NCI-H2107 (cell line): ENCODE measurements around the gene ATP9A.
A peak's percentile ranks its signal among the peaks of the same experiment; 100 is the strongest.
"Not testable (repeated sequence)": the region's sequence is repeated elsewhere in the genome, so short reads cannot be mapped to it uniquely, and the experiment has no call there.

ENCODE experiments used
- DNase-seq: peaks from one replicate; lab custom pipeline; 2025; lab: John Stamatoyannopoulos, UW

The ATP9A gene

GRCh38 chr20:51791626-51792025, 23.4 kb upstream of the ATP9A start:
- no peak for DNase-seq

- no peak for DNase-seq
These were observed 22.1 kb upstream of the ATP9A start for GRCh38 chr20:51790256-51790655.

- no peak for DNase-seq
These were observed 21.2 kb upstream of the ATP9A start for GRCh38 chr20:51789434-51789833.

- DNase-seq: no peak
These were observed 20.6 kb upstream of the ATP9A start for GRCh38 chr20:51788822-51789221.

- no peak for DNase-seq
These were observed 16.1 kb upstream of the ATP9A start for GRCh38 chr20:51784299-51784698.

- not testable (repeated sequence) for DNase-seq
These were observed 10.1 kb upstream of the ATP9A start for GRCh38 chr20:51778229-51778759.

- no peak for DNase-seq
These were observed 7.1 kb upstream of the ATP9A start for GRCh38 chr20:51775241-51775640.

- DNase-seq: no peak
These were observed 4.0 kb upstream of the ATP9A start for GRCh38 chr20:51772236-51772635.

- no peak for DNase-seq
These were observed 1.9 kb upstream of the ATP9A start for GRCh38 chr20:51769976-51770615.

GRCh38 chr20:51768759-51769517, 748 bp upstream of the ATP9A start:
- no peak for DNase-seq

GRCh38 chr20:51766994-51767866, 960 bp downstream of the ATP9A start:
- DNase-seq: peak; percentile 94

- not testable (repeated sequence) for DNase-seq
These were observed 2.8 kb downstream of the ATP9A start for GRCh38 chr20:51765381-51765780.

GRCh38 chr20:51763965-51764602, 4.1 kb downstream of the ATP9A start:
- DNase-seq: no peak

- no peak for DNase-seq
These were observed 7.2 kb downstream of the ATP9A start for GRCh38 chr20:51760905-51761546.

GRCh38 chr20:51759769-51760510, 8.2 kb downstream of the ATP9A start:
- DNase-seq: no peak

- no peak for DNase-seq
These were observed 9.1 kb downstream of the ATP9A start for GRCh38 chr20:51758978-51759544.

- DNase-seq: no peak
These were observed 11.0 kb downstream of the ATP9A start for GRCh38 chr20:51757226-51757625.

- no peak for DNase-seq
These were observed 11.5 kb downstream of the ATP9A start for GRCh38 chr20:51756653-51757052.

GRCh38 chr20:51753220-51753619, 15.0 kb downstream of the ATP9A start:
- not testable (repeated sequence) for DNase-seq

GRCh38 chr20:51752343-51752951, 15.7 kb downstream of the ATP9A start:
- no peak for DNase-seq
